Tibial nerve (tissue), 4 donors: ENCODE measurements around the gene KIZ. TPM values are rescaled to one million over a fixed set of nuclear protein-coding genes. Genes with fewer than 3 reads are reported as not detected.

Source experiments
- DNase-seq, 2 donors: peaks; one replicate each; pipeline ENCODE4 v3.0.0-alpha.2; 2019; ENCODE audit warnings: low spot score in 2 of 2
- H3K27ac ChIP-seq, 4 donors: fragments of 200-600 bp; sonication (generic) in 3 of 4; one replicate each; pipeline ENCODE4 v1.5.1; 2017 to 2019; ENCODE audit warnings: mild to moderate bottlenecking in 1 of 4
- H3K27me3 ChIP-seq, 2 donors: fragments of 200-600 bp; sonication (generic) in 1 of 2; one replicate each; pipeline versions ENCODE4 v1.5.1 to v1.6.0; 2017 to 2019
- H3K36me3 ChIP-seq, 3 donors: fragments of 200-600 bp; sonication (generic); one replicate each; pipeline ENCODE4 v1.5.1; 2018 to 2019
- H3K4me1 ChIP-seq, 4 donors: fragments of 200-600 bp; sonication (generic) in 3 of 4; one replicate each; pipeline ENCODE4 v1.5.1; 2017 to 2019
- H3K4me3 ChIP-seq, 4 donors: fragments of 200-600 bp; sonication (generic) in 3 of 4; one replicate each; pipeline ENCODE4 v1.5.1; 2017 to 2019; ENCODE audit warnings: mild to moderate bottlenecking in 1 of 4, moderate library complexity in 1 of 4
- H3K9me3 ChIP-seq, 4 donors: fragments of 200-600 bp; sonication (generic) in 3 of 4; one replicate each; pipeline ENCODE4 v1.5.1; 2017 to 2019
- EP300 ChIP-seq, 2 donors: sonication (generic); formaldehyde crosslinking; IDR thresholded peaks; one replicate each; pipeline ENCODE4 v1.6.1; 2017; ENCODE audit warnings: antibody characterized with exemption in 2 of 2, mild to moderate bottlenecking in 1 of 2
- POLR2A ChIP-seq, 2 donors: fragments of 450-650 bp; IDR thresholded peaks; one replicate each; pipeline ENCODE4 v1.6.1; 2017; ENCODE audit warnings: antibody characterized with exemption in 2 of 2, mild to moderate bottlenecking in 2 of 2, moderate library complexity in 2 of 2
- WGBS, 2 donors: methylation state at CpG; one replicate each; pipeline ENCODE4 v1.1.5; 2018; 5-methylcytosine and 5-hydroxymethylcytosine counted together
- total RNA-seq, 4 donors: library from RNA; depleted of rRNA; stranded (reverse); fragments of >200 nt; gene quantifications; one replicate each; pipeline ENCODE4 v1.1.0, GENCODE V29; 2016
- TF ChIP-seq, protein P1 (sequence below), 5 experiments: fragments of 200-600 bp in 3 of 5; fragments of 450-650 bp in 2 of 5; sonication (generic) in 3 of 5; IDR thresholded peaks; one replicate each; pipeline ENCODE4 v1.5.1; 2016 to 2019; ENCODE audit warnings: antibody characterized with exemption in 5 of 5, mild to moderate bottlenecking in 3 of 5, moderate library complexity in 2 of 5

Gene KIZ
- total RNA-seq, 4 donors from 2014 or later: 19.8 to 58.6 (median 54.9) TPM

DNA sequence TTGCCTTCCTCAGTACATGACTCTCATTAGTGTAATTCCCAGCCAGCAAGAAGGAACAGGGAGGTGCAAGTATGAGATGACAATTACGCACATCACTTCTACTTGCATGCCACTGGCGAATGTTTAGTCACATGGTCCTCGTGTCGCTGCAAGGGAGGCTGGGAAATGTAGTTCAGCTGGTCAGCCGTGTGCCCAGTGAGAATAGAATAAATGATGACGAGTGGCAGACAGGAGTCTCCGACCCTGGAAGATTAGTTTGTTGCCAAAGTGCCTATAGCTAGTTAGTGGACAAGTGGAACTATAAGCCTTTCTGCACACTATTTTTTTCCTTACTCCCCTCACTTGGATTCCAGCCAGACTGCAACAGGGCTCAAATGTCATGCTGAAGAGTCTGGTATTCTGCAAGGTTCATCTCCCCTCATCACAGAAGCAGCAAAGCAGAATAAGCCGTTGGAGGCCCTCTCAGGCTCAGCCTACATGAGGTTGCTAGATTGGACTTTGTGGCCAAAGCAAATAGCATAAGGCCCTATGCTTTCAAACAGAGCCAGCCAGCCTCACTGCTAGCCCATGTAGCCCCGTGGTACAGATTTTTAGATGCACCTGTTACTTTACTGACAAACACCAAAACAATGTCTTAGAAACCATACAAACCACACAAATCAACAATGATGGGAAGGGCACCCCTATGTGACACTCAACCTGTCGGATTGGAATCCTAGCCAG, 29.4 kb upstream of the KIZ start:
- Histone ChIP-seq H3K4me1 (peaks cover 0 to 21% (median 16%) of the 10 kb centered on the region in 4 donors), H3K27me3 (peaks cover 13 to 85% of the 10 kb centered on the region in 2 donors), H3K9me3 (no peaks in the 10 kb centered on the region), H3K27ac (no peak overlapping the region), H3K36me3 (no peaks in the 10 kb centered on the region), H3K4me3 (no peak overlapping the region)
- TF ChIP-seq EP300 (IDR thresholded peaks at IDR 0.05): no peak
- TF ChIP-seq, protein P1, sequence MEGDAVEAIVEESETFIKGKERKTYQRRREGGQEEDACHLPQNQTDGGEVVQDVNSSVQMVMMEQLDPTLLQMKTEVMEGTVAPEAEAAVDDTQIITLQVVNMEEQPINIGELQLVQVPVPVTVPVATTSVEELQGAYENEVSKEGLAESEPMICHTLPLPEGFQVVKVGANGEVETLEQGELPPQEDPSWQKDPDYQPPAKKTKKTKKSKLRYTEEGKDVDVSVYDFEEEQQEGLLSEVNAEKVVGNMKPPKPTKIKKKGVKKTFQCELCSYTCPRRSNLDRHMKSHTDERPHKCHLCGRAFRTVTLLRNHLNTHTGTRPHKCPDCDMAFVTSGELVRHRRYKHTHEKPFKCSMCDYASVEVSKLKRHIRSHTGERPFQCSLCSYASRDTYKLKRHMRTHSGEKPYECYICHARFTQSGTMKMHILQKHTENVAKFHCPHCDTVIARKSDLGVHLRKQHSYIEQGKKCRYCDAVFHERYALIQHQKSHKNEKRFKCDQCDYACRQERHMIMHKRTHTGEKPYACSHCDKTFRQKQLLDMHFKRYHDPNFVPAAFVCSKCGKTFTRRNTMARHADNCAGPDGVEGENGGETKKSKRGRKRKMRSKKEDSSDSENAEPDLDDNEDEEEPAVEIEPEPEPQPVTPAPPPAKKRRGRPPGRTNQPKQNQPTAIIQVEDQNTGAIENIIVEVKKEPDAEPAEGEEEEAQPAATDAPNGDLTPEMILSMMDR (IDR thresholded peaks at IDR 0.05): no peak
- TF ChIP-seq POLR2A (IDR thresholded peaks at IDR 0.05): no peak
- no peak for DNase-seq
- 43 to 44% methylated on average over 10 of the region's 10 CpGs for WGBS, 2 donors

DNA sequence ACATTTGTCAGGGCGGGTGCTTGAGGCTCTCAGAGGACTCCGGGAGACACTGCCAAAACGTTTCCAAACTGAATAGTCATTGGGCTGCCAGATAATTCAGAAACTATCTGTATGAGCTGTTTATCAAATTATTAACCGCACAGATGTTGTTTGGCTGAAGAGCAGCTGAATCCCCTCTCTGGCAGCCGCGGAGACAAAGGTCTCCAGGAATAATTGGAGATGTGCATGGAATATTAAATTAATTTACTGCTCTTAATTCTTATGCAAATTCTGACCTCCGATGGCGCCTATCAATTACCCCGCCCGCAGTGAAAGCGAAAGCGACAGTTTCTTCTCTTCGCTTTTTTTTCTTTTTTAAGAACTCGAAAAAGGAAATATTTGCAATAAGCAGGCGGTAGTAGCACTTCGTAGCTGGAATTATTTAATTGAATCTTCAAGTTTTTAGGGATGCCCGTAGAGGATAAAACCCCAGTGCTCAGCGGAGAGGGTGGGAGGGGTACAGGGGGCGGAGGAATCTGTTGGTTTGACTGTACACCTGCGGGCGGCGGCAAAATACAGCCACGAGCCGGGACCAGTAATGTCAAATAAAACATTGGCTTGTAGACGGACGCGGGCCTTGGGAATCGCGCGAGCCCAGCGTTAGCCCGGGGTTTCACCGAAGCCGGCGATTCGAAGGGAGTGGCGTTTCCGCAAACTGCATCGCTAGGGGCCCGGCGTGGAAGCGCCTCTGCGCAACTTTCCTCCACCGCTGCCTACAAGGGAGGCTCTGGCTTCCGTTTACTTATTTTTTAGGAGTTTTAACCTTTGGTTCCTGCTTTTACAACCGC, 25.9 kb upstream of the KIZ start:
- 6 to 7% methylated on average over 45 to 46 of the region's 46 CpGs for WGBS, 2 donors
- Histone ChIP-seq H3K4me1 (peaks cover 0 to 47% (median 33%) of the 10 kb centered on the region in 4 donors), H3K36me3 (no peaks in the 10 kb centered on the region), H3K27me3 (peaks cover 17 to 95% of the 10 kb centered on the region in 2 donors), H3K4me3 (peak overlapping the region; percentile 22 to 51 (median 40)), H3K9me3 (no peaks in the 10 kb centered on the region), H3K27ac (peak overlapping the region in 1 of 4 donors; percentile 37)
- no peak for DNase-seq
- TF ChIP-seq POLR2A (IDR thresholded peaks at IDR 0.05): no peak
- no peak for TF ChIP-seq EP300 (IDR thresholded peaks at IDR 0.05)
- TF ChIP-seq, protein P1 (IDR thresholded peaks at IDR 0.05): no peak

DNA sequence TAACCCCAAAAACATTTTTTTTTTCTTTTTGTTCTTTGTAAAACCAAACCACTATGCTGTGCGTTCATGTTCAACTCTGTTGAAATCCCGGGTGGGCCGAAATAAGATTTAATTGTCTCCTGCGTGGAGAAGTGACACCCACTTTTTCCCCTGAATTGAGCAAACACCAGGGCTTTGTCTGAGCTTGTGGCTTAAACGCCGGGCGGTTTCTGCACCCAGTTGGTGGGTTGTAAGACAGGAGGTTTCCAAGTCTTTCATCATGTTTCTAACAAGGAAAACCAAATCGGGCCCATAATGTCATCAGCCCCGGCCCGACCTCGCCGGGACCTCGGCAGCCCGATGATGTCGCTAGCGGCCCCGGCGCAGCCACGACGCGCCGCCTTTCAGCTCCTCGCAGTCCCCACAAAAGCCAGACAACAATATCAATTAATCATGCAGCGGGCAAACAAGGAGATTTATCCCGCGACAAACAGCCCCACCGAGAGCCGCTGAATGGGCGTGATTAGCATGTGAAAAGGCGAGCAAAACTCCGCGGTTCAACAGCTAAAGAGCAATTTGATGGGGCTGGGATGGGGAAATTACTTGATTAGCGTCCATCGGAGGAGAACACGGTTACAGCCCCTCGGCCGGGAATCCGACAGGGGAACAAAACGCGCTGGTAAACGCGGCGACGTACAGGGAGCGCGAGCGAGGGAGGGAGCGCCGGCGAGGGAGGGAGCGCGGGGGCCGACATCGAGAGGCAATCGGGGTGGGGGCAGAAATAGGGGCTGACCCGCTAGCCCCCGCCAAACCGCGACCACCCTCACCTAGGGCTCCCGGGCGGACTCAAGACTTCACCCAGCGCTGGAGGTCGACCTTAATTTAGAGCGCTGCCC, 25.1 kb upstream of the KIZ start:
- TF ChIP-seq EP300 (IDR thresholded peaks at IDR 0.05): peak in 1 of 2 donors; percentile 41
- TF ChIP-seq, protein P1 (IDR thresholded peaks at IDR 0.05): no peak
- no peak for DNase-seq
- H3K9me3 ChIP-seq: no peaks in the 10 kb centered on the region
- peaks cover 17 to 100% of the 10 kb centered on the region in 2 donors for H3K27me3 ChIP-seq
- H3K4me3 ChIP-seq: peak overlapping the region; percentile 13 to 51 (median 40)
- peaks cover 0 to 55% (median 36%) of the 10 kb centered on the region in 4 donors for H3K4me1 ChIP-seq
- H3K27ac ChIP-seq: no peak overlapping the region
- WGBS, 2 donors: 4 to 5% methylated on average over 49 to 55 of the region's 64 CpGs
- H3K36me3 ChIP-seq: no peaks in the 10 kb centered on the region

DNA sequence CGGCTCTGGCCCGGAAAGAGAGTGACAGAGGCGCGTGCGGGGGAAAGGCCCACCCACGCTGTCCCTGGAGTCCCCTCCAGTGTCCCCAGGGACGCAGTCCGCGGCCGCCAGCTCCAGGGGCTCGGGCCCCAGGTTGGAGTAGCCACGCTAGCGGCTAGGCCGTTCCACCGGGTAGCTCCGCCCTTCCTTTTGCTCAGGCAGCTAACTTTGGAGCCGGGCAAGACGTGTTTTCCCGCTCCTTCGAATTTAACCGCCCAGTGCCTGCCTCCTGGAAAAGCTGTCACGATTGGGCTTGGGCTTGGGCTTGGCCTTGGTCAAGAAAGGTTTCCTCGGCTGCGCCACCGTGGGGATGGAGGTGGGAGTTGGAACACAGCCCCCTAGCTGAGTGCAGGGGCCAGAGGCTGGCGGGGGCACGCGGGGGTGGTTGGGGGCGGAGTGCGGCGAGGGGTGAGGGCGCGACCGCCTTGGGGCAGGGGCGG, 24.4 kb upstream of the KIZ start:
- Histone ChIP-seq H3K4me1 (peaks cover 0 to 61% (median 37%) of the 10 kb centered on the region in 4 donors), H3K27me3 (peaks cover 17 to 100% of the 10 kb centered on the region in 2 donors), H3K9me3 (no peaks in the 10 kb centered on the region), H3K27ac (peak overlapping the region in 1 of 4 donors; percentile 40), H3K4me3 (peak overlapping the region; percentile 13 to 51 (median 40)), H3K36me3 (no peaks in the 10 kb centered on the region)
- no peak for TF ChIP-seq POLR2A (IDR thresholded peaks at IDR 0.05)
- TF ChIP-seq, protein P1 (IDR thresholded peaks at IDR 0.05): no peak
- no peak for TF ChIP-seq EP300 (IDR thresholded peaks at IDR 0.05)
- DNase-seq: no peak
- WGBS, 2 donors: 0 to 2% methylated on average over 11 to 23 of the region's 35 CpGs
